Iris pigment epithelial cell (primary cell): ENCODE data around the gene LAMC2.
A peak's percentile ranks its signal among the peaks of the same experiment; 100 is the strongest.

Source experiments
- DNase-seq: peaks from one replicate; pipeline ENCODE4 v3.0.0-alpha.2; 2011; ENCODE audit warnings: low read depth

Gene LAMC2

GRCh38 chr1:183173828-183174227, 12.2 kb upstream of the LAMC2 start:
- no peak for DNase-seq

GRCh38 chr1:183175631-183176030, 10.4 kb upstream of the LAMC2 start:
- DNase-seq: no peak

GRCh38 chr1:183178545-183178944, 7.5 kb upstream of the LAMC2 start:
- DNase-seq: peak; percentile 83

GRCh38 chr1:183179033-183179432, 7.0 kb upstream of the LAMC2 start:
- DNase-seq: no peak

- peak; percentile 87 for DNase-seq
These were observed 5.8 kb upstream of the LAMC2 start for GRCh38 chr1:183180218-183180617.

- peak; percentile 82 for DNase-seq
These were observed 5.4 kb upstream of the LAMC2 start for GRCh38 chr1:183180634-183181056.

- no peak for DNase-seq
These were observed 777 bp downstream of the LAMC2 start for GRCh38 chr1:183186841-183187240.

GRCh38 chr1:183188240-183188639, 2.2 kb downstream of the LAMC2 start:
- DNase-seq: no peak

GRCh38 chr1:183191833-183192232, 5.8 kb downstream of the LAMC2 start:
- DNase-seq: peak; percentile 95

GRCh38 chr1:183193963-183194525, 8.0 kb downstream of the LAMC2 start:
- no peak for DNase-seq

GRCh38 chr1:183194527-183195141, 8.6 kb downstream of the LAMC2 start:
- DNase-seq: no peak

GRCh38 chr1:183195142-183195574, 9.1 kb downstream of the LAMC2 start:
- peak; percentile 54 for DNase-seq

GRCh38 chr1:183197762-183198161, 11.7 kb downstream of the LAMC2 start:
- DNase-seq: no peak

GRCh38 chr1:183198463-183198862, 12.4 kb downstream of the LAMC2 start:
- DNase-seq: peak; percentile 97

GRCh38 chr1:183199304-183199703, 13.2 kb downstream of the LAMC2 start:
- no peak for DNase-seq

- DNase-seq: no peak
These were observed 14.4 kb downstream of the LAMC2 start for GRCh38 chr1:183200451-183200850.

- DNase-seq: no peak
These were observed 17.0 kb downstream of the LAMC2 start for GRCh38 chr1:183203094-183203493.

GRCh38 chr1:183205196-183205781, 19.2 kb downstream of the LAMC2 start:
- peak; percentile 67 for DNase-seq

GRCh38 chr1:183206538-183207122, 20.6 kb downstream of the LAMC2 start:
- DNase-seq: no peak

- DNase-seq: peak; percentile 92
These were observed 23.6 kb downstream of the LAMC2 start for GRCh38 chr1:183209533-183210158.

GRCh38 chr1:183210681-183211080, 24.6 kb downstream of the LAMC2 start:
- no peak for DNase-seq

GRCh38 chr1:183212870-183213269, 26.8 kb downstream of the LAMC2 start:
- DNase-seq: no peak
